ENCODE measurements around the gene NAA25. TPM values are rescaled to one million over a fixed set of nuclear protein-coding genes. Genes with fewer than 3 reads are reported as not detected.

NAA25 gene
- total and polyA plus RNA-seq, 7 donors = 10.9 to 46.5 (median 28.1) TPM

DNA sequence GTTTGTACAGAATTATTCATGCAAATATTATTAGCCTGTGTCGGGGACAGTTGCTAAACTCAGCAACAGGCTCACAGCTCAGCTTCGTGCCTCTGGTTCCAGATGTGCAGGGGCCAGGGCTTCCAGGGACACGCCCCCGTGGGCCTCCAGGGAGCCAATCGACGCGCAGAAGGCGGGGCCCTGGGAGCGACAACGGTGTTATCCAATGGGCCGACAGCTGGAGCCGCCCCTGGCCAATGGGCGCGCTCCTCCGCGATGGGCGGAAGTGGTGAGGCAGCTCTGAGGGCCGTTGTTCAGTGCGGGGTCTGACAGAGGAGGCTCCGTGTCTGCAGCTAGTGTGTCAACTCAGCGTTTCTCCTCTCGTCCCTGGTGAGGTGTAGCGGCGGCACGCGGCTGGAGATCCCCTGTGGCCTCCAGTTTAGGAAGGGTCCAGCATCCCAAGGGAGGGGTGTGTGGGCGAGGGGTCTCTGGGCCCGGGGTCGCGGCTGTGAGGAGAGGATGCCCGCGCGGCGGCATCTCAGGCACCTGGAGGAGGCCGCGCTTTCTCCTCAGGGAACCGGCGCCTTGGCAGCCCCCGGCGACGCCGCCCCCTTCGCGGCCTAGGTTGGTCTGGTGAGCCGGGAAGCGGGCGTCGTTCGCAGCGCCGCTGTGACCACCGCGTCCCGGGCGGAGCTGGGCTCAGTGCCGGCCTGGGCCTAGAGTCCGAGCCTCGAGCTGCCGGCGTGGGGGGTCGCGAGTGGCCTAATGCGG, 16.8 kb upstream of the NAA25 start, which contains the start of gene TRAFD1:
Gene TRAFD1 (plus strand): TSS at position 311 of the 750 bp plus-strand sequence. CDS start 4,963 bp downstream, outside the sequence.
- peaks cover 0 to under 1% of the 10 kb centered on the region in 2 donors for H3K36me3 ChIP-seq (ENCODE audit: insufficient read depth in 1 of 2, low read depth in 1 of 2)
- H3K27ac ChIP-seq = peak within 1 kb of the TSS; percentile 95
- H3K4me1 ChIP-seq = peaks cover 31% of the 10 kb centered on the region
- intact Hi-C loops (cut with DNase I) = no loop called here
- ATAC-seq (peak; percentile 98 to 99 (median 98)), DNase-seq (peak; percentile 98 to 99)
- WGBS, 3 donors = 0% methylated on average over 45 to 63 of the region's 63 CpGs
- H3K4me3 ChIP-seq = peak within 1 kb of the TSS; percentile 94
- TF ChIP-seq, protein P1, sequence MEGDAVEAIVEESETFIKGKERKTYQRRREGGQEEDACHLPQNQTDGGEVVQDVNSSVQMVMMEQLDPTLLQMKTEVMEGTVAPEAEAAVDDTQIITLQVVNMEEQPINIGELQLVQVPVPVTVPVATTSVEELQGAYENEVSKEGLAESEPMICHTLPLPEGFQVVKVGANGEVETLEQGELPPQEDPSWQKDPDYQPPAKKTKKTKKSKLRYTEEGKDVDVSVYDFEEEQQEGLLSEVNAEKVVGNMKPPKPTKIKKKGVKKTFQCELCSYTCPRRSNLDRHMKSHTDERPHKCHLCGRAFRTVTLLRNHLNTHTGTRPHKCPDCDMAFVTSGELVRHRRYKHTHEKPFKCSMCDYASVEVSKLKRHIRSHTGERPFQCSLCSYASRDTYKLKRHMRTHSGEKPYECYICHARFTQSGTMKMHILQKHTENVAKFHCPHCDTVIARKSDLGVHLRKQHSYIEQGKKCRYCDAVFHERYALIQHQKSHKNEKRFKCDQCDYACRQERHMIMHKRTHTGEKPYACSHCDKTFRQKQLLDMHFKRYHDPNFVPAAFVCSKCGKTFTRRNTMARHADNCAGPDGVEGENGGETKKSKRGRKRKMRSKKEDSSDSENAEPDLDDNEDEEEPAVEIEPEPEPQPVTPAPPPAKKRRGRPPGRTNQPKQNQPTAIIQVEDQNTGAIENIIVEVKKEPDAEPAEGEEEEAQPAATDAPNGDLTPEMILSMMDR (IDR thresholded peaks at IDR 0.05) = no peak
- H3K9me3 ChIP-seq = no peaks in the 10 kb centered on the region
- H3K27me3 ChIP-seq (ENCODE audit: insufficient read depth in 3 of 3, low read length in 2 of 3) = no peaks in the 10 kb centered on the region

DNA sequence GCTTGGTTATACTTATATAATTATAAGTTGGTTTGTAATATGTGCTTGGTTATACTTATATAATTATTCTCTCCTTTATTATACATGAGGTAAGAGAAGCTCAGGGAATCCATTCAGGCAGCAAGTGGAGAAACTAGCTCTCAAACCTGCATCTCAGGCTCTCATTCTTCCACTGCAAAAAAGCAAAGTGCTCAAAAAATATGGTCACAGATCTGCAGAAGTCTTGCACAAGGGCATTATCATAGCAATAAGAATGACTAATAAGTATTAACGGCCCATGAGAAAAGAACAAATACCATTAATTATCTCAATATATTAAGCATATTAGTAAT, 16.3 kb upstream of the NAA25 start:
- no peak for ATAC-seq
- Histone ChIP-seq H3K4me1 (peaks cover 25% of the 10 kb centered on the region), H3K4me3 (peak overlapping the region; percentile 94)

DNA sequence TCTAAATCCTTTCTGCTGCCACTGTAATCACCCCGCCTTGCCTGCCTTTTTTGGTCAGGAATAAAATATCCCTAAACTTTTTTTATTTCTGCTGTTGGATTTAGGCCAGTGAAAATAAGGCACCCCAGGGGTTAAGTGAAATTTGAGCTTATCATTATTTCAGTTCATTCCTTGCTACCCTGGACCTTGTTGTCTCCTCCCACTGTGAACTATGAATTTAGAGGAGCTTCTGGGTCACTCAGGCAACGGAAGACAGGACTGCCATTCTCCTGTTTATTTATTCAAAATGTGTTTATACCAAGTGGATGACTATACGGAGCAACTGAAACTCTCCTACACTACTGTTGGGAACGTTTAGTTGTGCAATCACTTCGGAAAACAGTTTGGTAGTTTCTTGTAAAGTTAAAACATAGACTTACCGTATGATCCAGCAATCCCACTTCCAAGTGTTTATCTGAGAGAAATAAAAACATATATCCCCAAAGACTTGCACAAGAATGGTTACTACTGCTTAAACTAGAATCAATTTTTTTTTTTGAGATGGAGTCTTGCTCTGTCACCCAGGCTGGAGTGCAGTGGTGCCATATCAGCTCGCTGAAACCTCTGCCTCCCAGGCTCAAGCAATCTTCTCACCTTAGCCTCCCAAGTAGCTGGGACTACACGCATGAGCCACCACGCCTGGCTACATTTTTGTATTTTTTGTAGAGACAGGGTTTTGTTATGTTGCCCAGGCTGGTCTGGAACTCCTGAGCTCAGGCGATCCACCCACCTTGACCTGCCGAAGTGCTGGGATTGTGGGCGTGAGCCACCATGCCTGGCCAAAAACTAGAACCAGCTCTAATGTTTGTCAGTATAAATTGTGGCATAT, 14.5 kb upstream of the NAA25 start:
- Histone ChIP-seq H3K27me3 (ENCODE audit: insufficient read depth in 3 of 3, low read length in 2 of 3) (no peaks in the 10 kb centered on the region), H3K4me3 (no peak overlapping the region), H3K36me3 (ENCODE audit: insufficient read depth in 1 of 2, low read depth in 1 of 2) (no peaks in the 10 kb centered on the region), H3K9me3 (no peaks in the 10 kb centered on the region), H3K27ac (peak overlapping the region; percentile 36), H3K4me1 (peaks cover 24% of the 10 kb centered on the region)
- no peak for DNase-seq
- no peak for ATAC-seq
- TF ChIP-seq, protein P1 (IDR thresholded peaks at IDR 0.05) = no peak
- intact Hi-C loops (cut with DNase I) = no loop called here
- WGBS, 3 donors = 72 to 76% (median 74%) methylated on average over 12 of the region's 12 CpGs

More for the DNA sequence above, 16.3 kb upstream of the NAA25 start:
- TF ChIP-seq, protein P1 (IDR thresholded peaks at IDR 0.05) = no peak
- H3K9me3 ChIP-seq = no peaks in the 10 kb centered on the region
- 0 to 1% (median 0%) methylated on average over 1 of the region's 1 CpG for WGBS, 3 donors
- no peaks in the 10 kb centered on the region for H3K27me3 ChIP-seq (ENCODE audit: insufficient read depth in 3 of 3, low read length in 2 of 3)
- no peaks in the 10 kb centered on the region for H3K36me3 ChIP-seq (ENCODE audit: insufficient read depth in 1 of 2, low read depth in 1 of 2)
- H3K27ac ChIP-seq = peak overlapping the region; percentile 95
- intact Hi-C loops (cut with DNase I) = no loop called here
- no peak for DNase-seq

DNA sequence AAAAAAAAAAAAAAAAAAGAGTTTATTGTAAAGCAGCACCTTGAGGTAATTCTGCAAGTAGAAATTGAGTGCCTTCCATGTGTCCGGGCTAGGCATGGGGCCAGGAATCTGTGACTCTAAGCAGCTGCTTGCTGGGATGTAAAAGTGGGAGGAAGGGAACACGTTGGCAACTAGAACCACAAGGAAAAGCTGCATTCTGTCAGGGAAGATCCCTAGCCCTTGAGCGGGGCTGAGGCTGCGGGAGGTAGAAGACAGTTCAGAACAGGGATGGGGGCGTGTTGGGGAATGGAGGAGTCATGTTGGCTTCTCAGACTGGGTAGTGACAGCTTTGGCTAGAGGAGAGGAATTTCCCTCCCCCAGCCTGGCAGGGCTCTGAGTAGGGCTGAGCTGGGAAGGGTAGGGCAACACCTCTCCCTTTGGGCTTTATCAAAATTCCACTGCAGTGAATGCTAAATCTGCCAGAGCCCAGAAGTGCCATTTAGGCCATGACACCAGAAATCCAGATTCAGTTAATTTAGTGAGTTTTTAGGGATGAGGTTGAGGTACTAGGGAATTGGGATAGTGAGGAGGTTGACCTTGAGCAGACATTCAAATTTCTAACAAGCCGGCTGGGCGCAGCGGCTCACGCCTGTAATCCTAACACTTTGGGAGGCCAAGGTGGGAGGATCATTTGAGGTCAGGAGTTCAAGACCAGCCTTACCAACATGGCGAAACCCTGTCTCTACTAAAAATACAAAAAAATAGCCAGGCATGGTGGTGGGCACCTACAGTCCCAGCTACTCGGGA, 13.4 kb upstream of the NAA25 start:
- Histone ChIP-seq H3K36me3 (ENCODE audit: insufficient read depth in 1 of 2, low read depth in 1 of 2) (no peaks in the 10 kb centered on the region), H3K27ac (peak overlapping the region; percentile 75), H3K27me3 (ENCODE audit: insufficient read depth in 3 of 3, low read length in 2 of 3) (no peaks in the 10 kb centered on the region), H3K4me1 (peaks cover 20% of the 10 kb centered on the region), H3K9me3 (no peaks in the 10 kb centered on the region), H3K4me3 (peak overlapping the region; percentile 38)
- DNase-seq (peak; percentile 61 to 80), ATAC-seq (peak; percentile 31 to 60 (median 45))
- intact Hi-C loops (cut with DNase I) = no loop called here
- WGBS, 3 donors = 28 to 41% (median 40%) methylated on average over 11 of the region's 11 CpGs
- TF ChIP-seq, protein P1 (IDR thresholded peaks at IDR 0.05) = no peak
